Glomerular visceral epithelial cell (primary cell): ENCODE data around the gene ZP1.

Experiments
- DNase-seq: peaks from one replicate; pipeline ENCODE4 v3.0.0-alpha.2; 2016; ENCODE audit errors: extremely low spot score

Gene ZP1

DNA sequence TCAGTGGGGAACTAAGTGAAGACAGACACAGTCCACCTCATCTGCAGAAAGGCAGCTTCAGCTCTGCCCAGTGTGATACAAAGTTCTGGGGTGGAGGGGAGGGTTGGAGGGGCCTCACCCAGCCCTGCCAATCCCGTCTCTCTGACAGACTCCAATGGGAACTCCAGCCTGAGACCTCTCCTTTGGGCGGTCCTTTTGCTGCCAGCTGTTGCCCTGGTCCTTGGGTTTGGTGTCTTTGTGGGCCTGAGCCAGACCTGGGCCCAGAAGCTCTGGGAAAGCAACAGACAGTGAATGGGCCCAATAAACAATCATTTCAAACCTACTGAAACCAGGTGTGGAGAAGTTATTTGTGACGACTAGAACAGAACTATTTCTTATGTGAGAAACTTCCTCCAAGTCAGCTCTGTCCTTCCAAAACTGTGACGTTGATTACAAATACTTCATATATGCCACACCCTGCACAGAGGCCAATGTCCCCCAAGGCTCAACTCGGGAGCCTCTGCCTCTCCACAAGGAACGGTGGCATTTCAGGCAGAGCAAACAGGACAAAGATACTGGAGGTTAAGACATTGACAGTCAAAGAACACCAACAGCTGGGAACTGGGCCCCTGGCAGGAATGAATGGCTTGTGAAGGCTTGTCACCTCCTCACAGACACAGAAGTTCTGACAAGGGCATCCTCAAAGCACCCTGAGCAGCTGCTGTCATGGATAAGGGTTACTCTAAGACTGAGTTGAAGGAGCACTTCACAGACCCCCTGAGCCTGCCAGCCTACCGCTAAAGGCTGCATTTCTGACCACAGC lies 8.2 kb downstream of the ZP1 start:
- DNase-seq, result no peak

DNA sequence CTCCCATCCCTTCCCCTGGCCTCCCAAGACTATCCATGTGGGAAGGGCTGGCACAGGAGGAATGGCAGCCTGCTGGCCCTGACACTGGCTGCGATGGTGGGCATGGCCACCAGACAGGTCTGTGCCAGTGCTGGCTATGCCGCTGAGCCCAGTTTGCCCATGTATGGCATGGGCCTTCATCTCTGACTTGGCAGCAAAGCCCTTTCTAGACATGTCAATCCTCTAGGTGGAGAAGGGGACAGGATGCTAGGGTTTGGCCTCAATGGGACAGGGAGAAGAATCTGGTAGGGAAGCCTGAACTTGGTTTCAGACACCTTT lies 8.8 kb downstream of the ZP1 start:
- no peak for DNase-seq

DNA sequence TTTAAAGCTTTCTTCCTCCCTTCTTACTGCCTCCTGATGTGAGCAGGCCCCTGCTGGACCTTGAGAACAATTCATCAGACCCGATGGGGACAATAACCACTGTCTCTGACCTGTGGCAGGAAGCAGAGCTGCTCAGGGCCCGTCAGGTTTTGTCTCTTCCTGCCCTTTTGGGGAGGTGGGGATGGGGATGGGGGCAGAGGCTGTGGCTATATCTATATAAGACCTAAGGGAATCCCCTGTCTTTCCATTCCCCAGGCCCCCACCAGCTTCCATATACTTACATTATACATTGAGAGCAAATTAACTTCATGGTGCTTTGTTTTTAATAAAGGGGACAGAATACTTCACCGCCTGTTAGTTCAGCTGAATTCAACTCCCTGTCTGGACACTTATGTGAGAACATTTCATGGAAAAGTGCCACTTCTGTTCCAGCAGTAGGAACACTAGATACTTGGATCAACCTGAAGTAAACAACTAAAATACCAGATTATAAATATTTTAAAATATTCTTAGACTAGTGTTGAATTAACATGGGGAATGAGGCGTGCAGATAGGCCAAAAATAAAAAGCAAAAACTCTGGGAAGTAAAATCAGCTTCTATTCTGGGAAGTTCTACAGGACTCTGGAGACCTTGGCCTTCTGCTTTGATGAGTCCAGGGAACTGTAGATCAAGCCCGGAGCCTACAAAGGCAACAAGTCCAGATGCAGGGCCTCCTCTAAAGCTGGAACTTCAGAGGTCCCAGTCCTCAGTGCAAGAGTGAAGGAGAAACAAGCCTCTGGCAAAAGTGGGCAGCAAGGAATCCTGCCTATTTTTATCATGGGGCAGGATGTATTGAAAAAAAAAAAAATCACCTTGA lies 11.1 kb downstream of the ZP1 start:
- no peak for DNase-seq

DNA sequence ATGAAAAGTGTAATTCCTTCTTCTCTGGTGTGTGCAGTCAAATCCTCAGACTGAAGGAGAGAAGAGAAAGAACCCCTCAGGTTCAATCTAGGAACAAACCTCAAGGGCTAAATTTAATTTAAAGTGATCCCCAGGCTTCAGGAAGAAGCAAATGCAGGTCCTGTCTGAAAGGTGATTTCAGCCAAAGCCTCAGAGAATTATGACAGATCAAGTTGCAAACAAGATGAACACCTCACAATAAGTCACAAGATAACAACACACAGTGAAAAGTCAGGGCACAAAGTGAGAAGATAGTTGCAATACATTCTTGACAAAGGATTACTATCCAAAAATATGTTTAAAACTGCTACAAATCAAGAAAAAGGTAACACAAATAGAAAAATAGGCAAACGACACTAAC lies 11.8 kb downstream of the ZP1 start:
- no peak for DNase-seq

DNA sequence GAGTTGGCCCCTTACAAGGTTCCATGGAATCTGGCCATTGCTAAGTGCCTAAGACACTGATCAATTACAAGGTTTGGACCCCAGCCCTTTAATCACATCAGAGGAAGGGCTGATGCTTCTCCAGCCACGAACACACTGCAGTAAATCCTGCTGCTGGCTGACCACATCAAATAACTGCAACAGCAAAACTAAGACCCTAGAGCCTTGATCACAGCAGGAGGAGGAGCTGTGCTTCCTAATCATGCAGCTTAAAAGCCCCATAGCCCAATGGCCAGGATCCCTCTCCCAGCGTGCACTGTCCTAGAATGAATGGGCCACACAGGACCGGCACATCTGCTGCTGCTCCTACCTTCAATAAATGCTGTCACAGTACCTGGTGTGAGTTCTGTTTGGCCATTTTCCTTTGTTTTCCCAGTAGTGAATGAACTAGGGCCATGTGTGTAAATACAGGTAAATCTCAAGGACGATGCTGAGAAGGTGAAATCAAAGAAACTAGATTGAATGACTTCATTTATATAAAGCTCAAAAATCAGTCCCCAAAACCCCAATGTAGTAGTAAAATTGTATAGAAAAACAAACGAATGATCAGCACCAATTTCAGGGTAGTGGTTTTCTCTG lies 12.7 kb downstream of the ZP1 start:
- DNase-seq, result no peak

DNA sequence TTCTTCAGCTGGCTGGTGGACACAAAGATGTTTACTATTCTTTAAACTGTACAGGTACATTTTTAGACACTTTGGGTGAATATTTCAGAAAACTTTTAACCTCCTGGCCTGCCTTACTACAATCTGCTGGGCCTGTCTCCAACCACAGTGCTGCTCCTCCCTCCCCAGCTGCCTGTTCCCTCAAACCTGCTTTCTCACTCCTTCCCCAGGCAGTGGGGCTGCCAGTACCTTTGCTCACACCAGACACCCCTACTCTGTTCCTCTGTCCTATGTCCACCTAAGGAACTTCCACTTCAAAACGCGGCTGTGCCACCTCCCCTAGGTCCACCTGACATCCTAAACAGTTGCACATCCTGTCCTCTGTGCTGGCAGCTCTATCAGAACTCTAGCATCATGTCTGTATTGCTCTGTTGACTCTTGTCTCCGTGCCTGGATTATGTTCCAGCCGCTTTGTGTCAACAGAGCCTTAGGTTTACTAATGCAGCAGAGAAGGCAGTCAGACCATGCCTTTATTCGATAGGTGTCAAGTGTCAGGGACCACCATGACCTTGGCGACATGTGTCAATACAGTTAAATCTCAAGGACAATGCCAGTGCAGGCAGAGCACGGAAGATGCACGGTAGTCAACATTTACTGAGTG lies 13.4 kb downstream of the ZP1 start:
- no peak for DNase-seq

GRCh38 chr11:60887556-60887955 lies 20.2 kb downstream of the ZP1 start:
- DNase-seq, result peak; percentile 67

GRCh38 chr11:60889869-60890311 lies 22.5 kb downstream of the ZP1 start:
- DNase-seq, result no peak

GRCh38 chr11:60890696-60891095 lies 23.4 kb downstream of the ZP1 start:
- no peak for DNase-seq

DNA sequence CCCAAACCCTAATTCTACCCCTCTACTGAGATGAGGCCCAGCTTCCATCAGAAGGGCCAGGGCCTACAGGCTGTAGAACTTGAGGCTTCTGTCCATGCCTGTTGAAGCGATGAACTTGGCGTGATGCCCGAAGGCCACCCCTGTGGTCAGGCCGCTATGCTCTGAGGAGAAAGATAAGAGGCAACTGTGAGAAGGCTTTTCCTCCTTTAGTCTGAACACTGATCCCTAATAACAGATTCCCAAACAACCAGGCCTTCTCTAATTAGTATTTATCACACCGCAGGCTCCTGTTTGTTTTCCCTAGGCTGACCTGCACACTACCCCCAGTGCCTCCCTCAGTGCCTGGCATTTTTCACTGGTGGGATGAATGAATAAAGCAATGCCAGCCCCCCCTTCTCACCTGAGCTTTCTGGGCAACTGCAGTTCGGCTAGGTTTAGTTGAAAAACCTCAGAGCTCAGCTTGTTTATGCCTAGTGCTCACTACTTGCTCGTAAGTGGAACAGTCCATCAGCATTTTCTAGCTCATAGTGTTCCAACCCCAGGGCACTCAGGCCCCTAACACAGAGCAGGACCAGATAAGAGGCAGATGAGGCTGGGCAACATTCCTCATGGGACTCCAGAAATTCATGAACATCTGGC lies 23.9 kb downstream of the ZP1 start:
- peak; percentile 46 for DNase-seq

DNA sequence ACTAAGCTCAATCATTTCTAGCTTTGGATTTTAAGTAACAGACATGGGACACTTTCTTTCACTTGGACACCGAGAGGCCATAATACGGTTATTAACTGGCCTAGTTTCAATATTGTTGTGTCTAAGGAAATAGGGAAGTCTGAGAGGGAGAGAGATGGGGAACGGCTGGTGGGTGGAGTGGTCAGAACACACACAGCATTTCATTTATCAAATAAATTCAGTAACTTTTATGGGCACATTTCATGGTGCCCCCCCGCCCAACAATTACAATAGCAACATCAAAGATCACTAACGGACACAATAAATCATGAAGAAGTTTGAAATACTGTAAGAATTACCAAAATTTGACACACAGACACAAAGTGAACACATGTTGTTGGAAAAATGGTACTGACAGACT lies 28.3 kb downstream of the ZP1 start:
- DNase-seq, result no peak

DNA sequence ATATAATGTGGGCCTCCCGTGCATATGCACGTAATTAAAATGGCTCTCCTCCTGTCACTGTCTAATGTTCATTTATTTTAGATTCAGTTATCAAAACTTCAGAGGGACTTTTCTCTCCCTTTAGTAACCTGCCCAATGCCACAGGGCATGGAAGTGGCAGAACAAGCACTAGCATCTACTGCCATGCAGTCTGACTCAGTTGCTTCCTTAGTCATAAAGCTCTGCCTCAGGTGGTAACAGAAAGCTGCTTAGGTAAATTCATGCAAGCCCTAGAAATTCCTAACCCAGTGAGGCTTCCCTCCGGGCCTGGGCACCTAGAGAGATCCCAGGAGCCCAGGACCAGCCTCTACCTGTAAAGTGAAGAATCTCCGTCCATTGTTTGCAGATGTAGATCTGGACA lies 30.2 kb downstream of the ZP1 start:
- DNase-seq, result no peak

DNA sequence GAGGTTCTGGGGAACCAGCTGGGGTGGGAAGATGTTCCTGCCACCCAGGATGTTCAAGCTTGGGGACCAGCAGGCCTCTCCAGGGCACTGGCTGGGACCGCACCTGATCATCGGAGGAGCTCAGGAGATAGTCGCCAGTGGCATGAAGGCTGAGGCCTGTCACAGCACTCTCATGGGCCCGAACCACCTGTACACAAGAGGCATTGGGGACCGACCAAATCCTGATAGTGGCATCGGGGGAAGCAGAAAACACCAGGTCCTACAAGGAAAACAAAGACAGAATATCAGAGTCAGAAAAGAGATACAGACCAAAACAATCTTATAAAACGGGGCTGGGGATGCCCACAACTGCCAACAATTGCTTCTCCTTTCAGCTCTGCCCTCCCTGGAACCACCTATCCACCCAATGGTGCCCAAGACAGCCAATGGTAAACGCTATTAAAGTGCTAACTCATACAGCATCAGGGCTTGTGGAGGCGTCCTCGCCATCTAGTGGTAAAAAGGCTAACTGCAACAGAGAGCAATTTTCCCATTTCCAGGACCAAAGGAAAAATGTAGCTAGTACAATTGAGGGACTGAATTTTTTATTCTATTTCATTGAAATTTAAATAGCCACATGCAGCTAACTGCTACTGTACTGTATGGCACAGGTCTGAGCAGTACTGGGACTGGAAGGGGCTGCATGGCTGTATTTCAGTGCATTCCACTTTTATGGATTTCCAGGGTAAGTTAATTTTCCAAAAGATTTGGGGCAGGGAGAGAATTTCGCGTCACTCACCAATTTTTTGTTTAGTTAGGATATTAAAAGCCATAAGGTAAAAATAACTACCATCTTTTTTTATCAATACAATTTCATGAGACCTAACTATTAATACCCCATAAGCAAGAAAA lies 31.9 kb downstream of the ZP1 start:
- DNase-seq, result peak; percentile 68

DNA sequence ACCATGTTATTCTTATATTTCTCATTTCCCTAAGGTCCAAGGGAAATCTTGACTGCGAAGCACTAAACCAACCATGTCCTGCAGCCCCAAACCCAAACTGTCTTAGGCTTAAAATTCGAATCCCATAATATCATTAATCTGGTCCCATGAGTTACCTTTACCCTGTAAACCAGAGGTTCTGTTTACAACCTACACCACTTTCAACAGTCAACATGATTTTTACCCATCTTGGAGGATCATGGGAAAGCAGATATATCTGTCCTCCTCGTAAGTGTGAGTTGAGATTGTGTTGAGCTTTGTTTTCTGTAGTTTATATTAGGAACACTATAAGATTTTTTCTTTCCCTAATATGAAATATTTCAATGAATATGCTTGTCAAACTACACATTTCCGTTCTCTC lies 32.6 kb downstream of the ZP1 start:
- no peak for DNase-seq

- no peak for DNase-seq
These were observed 33.5 kb downstream of the ZP1 start for GRCh38 chr11:60900673-60901404.

- DNase-seq, result no peak
These were observed 35.3 kb downstream of the ZP1 start for GRCh38 chr11:60902625-60903024.

DNA sequence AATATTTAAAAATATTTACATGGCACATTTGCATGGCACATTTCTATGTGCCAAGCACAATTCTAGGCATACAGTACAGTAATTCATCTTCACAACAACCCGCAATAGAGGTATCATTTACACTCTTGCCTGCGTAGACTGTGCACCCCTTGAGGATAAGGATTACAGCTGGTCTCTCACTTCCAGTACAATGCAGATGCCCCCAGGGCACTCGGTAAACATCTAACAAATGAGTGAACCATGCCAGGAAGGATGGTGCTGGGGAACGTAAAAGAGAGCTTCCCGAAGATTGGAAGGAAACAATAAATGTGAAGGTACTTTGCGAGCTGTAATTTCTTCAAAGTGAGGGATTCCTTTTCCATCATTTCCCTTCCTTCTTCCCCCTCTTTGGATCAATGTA lies 37.7 kb downstream of the ZP1 start:
- no peak for DNase-seq

DNA sequence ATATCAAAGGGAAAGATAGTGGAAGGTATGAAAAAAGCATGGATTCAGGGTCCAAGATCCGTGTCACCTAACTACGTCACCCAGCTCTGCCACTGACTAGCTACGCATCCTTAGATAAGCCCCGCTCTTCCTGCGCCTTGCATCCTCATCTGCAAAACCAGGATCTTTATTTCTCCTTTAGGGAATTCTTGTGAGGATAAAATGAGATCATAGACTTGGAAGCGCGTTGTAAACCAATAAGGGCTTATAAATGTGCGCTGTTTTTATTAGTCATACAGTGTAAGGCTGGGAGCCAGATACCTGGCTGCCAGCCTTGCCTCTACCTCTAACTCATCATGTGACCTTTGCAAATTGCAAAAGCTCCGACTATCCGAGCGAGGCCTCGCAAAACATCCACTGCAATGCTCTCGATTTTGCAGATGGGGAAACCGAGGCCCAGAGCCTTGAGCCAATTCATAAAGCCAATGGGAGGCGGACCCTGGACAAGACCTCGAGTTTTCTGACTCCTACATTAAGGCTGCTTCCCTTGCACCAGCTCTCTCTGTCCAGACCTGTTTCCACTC lies 38.3 kb downstream of the ZP1 start:
- DNase-seq, result peak; percentile 39

DNA sequence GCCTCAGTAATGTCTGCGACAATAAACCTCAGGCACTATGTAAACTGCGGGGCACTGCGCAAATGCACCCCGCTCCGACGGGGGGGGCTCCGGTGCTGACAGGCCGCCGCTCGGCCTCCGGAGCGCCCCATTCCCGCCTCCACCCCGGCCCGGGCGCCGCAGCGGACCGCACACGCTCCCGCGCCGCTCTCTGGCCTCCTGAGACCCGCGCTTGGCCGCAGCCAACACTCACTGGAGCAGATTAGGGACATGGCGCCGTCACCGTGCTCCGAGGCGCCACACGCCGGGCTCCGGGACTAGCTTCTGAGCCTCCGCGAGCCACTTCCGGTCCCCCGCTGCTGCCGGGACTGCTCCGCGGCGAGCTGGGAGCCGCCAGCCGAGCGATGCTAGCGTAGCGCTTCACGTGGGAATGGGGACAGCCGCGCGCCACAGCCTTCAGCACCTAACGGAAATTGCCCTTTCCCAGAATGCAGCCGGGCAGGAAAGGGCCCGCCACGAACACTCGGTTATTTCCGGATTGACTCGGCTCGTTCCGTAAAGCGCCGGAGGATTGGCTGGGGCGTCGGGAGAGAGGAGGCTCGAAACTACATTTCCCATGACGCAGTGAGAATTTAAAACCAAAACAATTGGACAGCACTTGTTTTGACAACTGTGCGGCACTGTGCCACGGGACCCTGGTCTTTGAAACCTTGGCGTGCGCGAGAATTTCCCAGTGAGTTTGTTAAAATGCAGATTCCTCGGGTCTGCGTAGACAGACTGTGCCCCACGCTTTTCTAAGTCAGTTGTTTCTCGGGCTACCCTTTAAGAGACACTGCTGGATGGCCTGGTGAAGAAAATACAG lies 39.0 kb downstream of the ZP1 start, which contains the start of gene PRPF19:
Gene PRPF19, minus strand, starts transcription at position 454 of the 841 bp plus-strand sequence. Its CDS starts 203 bp downstream, at position 251.
- DNase-seq, result peak; percentile 95
